Bronchial epithelial cell (primary cell): ENCODE results near the gene SURF4. TPM values are rescaled to one million over a fixed set of nuclear protein-coding genes. Genes with fewer than 3 reads are reported as not detected.
A peak's percentile ranks its signal among the peaks of the same experiment; 100 is the strongest.
"Not testable (repeated sequence)": the region's sequence is repeated elsewhere in the genome, so short reads cannot be mapped to it uniquely, and the experiment has no call there.

Experiments used
- DNase-seq: peaks from one replicate; pipeline ENCODE4 v3.0.0-alpha.2; 2010; ENCODE audit warnings: low read depth
- FAIRE-seq: peaks from 2 replicates; lab custom pipeline; 2011; peaks lifted over from hg19 to GRCh38; lab: Jason Lieb, UNC
- H3K27me3 ChIP-seq: 2 replicates; pipeline ENCODE4 v1.5.1; 2011; ENCODE audit warnings: low read length; ENCODE audit not compliant: control insufficient read depth, insufficient read depth
- H3K36me3 ChIP-seq: 2 replicates; pipeline ENCODE4 v1.5.1; 2011; ENCODE audit warnings: low read length; ENCODE audit not compliant: control insufficient read depth, insufficient read depth
- H3K4me3 ChIP-seq: 2 replicates; pipeline ENCODE4 v1.5.1; 2011; ENCODE audit warnings: mild to moderate bottlenecking, low read depth, low read length, control low read depth
- CTCF ChIP-seq: IDR thresholded peaks from 2 replicates; pipeline ENCODE4 v1.5.1; 2011; ENCODE audit warnings: mild to moderate bottlenecking, moderate library complexity, low read length, control low read depth, inconsistent platforms; ENCODE audit not compliant: insufficient read depth, severe bottlenecking
- total RNA-seq: library from RNA; depleted of rRNA; stranded (reverse); fragments of >200 nt; gene quantifications from 2 replicates; pipeline ENCODE4 v1.2.1, GENCODE V29; 2014

SURF4 gene
- total RNA-seq, 1 donor from 2014 or later = 295 TPM

DNA sequence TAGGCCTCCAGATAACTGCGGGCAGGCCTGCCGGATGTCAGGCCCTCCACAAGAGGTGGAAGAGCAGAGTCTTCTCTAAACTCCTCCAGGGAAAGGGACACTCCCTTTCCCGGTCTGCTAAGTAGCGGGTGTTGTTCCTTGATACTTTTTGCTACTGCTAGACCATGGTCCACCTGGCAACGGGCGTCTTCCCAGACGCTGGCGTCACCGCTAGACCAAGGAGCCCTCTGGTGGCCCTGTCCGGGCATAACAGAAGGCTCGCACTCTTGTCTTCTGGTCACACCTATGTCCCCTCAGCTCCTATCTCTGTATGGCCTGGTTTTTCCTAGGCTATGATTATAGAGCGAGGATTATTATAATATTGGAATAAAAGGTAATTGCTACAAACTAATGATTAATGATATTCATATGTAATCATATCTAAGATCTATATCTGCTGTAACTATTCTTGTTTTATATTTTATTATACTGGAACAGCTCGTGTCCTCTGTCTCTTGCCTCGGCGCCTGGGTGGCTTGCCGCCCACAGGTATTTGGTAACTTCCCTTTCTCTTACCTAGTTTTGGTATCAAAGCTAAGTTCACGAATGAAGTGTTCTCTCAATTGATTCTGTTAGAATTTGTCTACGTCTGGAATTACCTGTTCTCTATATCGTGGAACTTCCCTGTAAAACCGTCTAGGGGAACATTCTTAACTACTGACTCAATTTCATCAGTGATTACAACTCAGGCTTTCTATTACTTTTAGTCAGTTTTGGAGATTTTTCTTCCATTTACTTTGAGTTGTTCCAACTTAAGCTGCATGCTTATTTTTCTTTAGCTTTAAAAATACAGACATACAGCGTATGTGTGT is 46.3 kb downstream of the SURF4 start:
- TF ChIP-seq CTCF = peak; percentile 55
- not testable (repeated sequence) for H3K4me3 ChIP-seq, H3K27me3 ChIP-seq, FAIRE-seq, DNase-seq
- H3K36me3 ChIP-seq = peaks cover 22% of the 10 kb centered on the region

DNA sequence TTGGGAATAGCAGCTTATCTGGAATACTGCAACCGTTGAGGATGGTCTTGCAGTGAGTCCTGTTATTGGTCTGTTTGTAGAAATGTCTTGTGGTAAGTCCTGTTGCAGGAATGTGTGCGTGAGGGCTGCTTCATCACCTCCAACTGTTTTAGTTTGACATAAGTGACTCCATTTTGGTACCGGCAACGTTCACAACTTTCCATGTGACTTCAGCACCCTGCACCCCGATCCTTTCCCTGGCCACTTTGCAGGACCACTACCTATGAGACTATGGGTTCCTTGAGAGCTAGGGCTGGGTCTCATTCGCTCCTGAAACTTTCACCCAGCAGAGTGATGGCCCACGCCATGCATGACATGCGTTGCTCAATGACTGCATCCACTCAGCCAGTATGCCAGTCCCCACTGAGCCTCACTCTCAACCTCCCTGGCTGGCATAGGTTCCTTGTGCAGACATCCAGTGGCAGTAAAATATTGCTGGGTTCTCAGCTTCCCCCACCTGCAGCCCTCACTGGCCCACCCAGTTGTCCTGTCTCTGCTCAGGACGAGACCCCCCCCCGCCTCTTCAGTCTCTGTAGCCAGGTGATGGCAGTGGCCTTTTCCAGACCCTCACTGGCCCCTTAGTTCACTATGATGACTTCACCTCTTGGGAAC is 47.9 kb downstream of the SURF4 start:
- no peak for TF ChIP-seq CTCF
- Histone ChIP-seq H3K27me3 (no peaks in the 10 kb centered on the region), H3K4me3 (no peak overlapping the region), H3K36me3 (peaks cover 11% of the 10 kb centered on the region)
- DNase-seq (no peak), FAIRE-seq (peak; percentile 73)

DNA sequence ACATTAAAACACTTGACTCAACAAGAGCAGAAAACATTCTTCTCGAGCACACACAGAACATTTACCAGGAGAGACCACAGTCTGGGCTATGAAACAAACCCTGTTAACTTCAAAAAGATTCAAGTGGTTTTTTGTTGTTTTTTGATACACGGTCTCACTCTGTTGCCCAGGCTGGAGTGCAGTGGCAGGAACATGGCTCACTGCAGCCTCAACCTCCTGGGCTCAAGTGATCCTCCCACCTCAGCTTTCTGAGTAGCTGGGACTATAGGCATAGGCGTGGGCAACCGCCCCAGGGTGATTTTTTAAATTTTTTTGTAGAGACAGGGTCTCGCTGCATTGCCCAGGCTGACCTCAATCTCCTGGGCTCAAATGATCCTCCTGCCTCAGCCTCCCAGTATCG is 48.8 kb downstream of the SURF4 start:
- not testable (repeated sequence) for H3K4me3 ChIP-seq, H3K36me3 ChIP-seq, DNase-seq, FAIRE-seq, H3K27me3 ChIP-seq

GRCh38 chr9:133323991-133324703 is 51.7 kb downstream of the SURF4 start:
- TF ChIP-seq CTCF = no peak
- DNase-seq (no peak), FAIRE-seq (no peak)
- Histone ChIP-seq H3K4me3 (no peak overlapping the region), H3K27me3 (no peaks in the 10 kb centered on the region), H3K36me3 (no peaks in the 10 kb centered on the region)

DNA sequence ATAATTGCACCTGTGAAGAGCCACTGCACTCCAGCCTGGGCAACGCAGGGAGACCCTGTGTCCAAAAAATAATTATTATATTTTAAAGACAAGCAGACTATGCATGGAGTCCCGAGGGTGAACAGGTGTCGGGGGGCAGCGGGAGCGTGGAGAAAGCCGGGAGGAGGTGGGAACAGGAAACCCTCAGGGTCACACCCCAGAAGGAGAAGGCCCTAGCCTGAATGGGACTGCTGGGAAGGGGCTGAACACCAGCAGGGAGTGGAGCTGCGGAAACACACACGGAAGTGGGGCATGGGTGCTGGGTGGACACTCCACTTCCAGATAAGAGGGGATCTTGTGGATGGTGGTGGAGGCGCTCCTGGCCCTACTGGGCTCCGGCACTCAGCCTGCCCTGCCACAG is 52.6 kb downstream of the SURF4 start:
- FAIRE-seq = no peak
- Histone ChIP-seq H3K36me3 (no peaks in the 10 kb centered on the region), H3K4me3 (no peak overlapping the region), H3K27me3 (no peaks in the 10 kb centered on the region)
- no peak for TF ChIP-seq CTCF
- DNase-seq = no peak

DNA sequence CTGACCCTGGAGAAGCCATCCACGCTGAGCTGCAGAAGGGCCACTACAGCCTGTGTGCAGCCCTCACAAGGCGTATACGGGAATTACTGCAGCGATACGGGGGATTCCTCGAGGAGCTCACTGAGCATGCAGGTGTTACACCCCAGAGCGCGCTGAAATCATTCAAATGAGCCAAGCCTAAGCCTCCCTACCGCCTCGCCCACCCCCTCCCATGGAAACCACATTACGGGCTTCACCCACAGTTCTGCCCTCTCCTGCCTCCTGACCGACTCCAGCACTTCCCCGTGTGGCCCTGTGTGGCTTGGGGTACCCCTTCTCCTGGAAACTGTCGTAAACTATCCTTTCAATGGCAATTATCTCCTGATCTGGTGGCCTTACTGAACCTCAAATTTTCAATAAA is 53.2 kb downstream of the SURF4 start:
- no peak for FAIRE-seq
- no peak overlapping the region for H3K4me3 ChIP-seq
- no peaks in the 10 kb centered on the region for H3K27me3 ChIP-seq
- TF ChIP-seq CTCF = no peak
- H3K36me3 ChIP-seq = no peaks in the 10 kb centered on the region
- no peak for DNase-seq
